ENCODE data around the gene SCN1B.
"Not testable (repeated sequence)": the region's sequence is repeated elsewhere in the genome, so short reads cannot be mapped to it uniquely, and the experiment has no call there.

Gene SCN1B

GRCh38 chr19:35009424-35010415 is 20.6 kb upstream of the SCN1B start:
- Mint-ChIP-seq H3K27ac (peak overlapping the region; percentile 13), H3K9me3 (no peaks in the 10 kb centered on the region), H3K4me1 (peaks cover 57% of the 10 kb centered on the region), H3K4me3 (no peak overlapping the region), H3K36me3 (peaks cover 66% of the 10 kb centered on the region), H3K27me3 (no peaks in the 10 kb centered on the region)
- no peak for ATAC-seq

GRCh38 chr19:35011091-35011689 is 19.1 kb upstream of the SCN1B start:
- Mint-ChIP-seq H3K9me3 (no peaks in the 10 kb centered on the region), H3K27me3 (no peaks in the 10 kb centered on the region), H3K4me3 (no peak overlapping the region), H3K36me3 (peaks cover 66% of the 10 kb centered on the region), H3K27ac (no peak overlapping the region), H3K4me1 (peaks cover 57% of the 10 kb centered on the region)
- ATAC-seq = no peak

GRCh38 chr19:35011737-35012682 is 18.3 kb upstream of the SCN1B start:
- H3K27me3 Mint-ChIP-seq = no peaks in the 10 kb centered on the region
- H3K36me3 Mint-ChIP-seq = peaks cover 59% of the 10 kb centered on the region
- H3K9me3 Mint-ChIP-seq = no peaks in the 10 kb centered on the region
- H3K27ac Mint-ChIP-seq = peak overlapping the region; percentile 73
- peaks cover 51% of the 10 kb centered on the region for H3K4me1 Mint-ChIP-seq
- no peak overlapping the region for H3K4me3 Mint-ChIP-seq
- ATAC-seq = no peak

DNA sequence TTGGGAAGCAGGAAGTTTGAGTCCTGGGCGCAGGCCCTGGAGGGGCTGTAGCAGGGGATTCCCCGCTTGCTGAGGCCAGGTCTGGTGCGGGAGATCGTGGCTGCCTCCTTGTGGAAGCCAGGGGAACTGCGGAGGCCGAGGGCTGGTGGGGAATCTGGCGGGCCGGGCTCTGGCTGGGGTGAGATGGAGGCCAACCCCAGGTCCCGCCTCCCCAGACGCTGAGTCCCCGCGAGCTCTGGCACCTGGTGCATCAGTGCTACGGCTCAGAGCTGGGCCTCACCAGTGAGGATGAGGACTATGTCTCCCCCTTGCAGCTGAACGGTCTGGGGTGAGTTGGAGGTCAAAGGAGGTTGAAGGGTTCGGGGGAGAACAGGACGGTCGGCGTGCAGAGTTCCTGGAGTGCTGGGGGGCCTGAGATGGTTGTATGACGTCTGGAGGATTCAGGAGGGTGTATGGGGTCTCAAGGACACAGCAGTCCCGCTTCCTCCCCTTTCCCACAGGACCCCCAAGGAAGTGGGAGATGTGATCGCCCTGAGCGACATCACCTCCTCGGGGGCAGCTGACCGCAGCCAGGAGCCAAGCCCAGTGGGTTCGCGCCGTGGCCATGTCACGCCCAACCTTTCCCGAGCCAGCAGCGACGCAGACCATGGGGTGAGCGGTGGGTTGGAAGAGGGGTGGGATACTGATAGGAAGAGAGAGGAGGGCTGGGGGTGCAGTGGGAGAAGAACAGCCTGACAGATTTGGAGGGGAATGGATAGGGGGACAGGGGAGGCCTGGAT is 17.0 kb upstream of the SCN1B start:
- no peaks in the 10 kb centered on the region for H3K27me3 Mint-ChIP-seq
- H3K4me1 Mint-ChIP-seq = peaks cover 56% of the 10 kb centered on the region
- peak overlapping the region; percentile 73 for H3K27ac Mint-ChIP-seq
- ATAC-seq = peak; percentile 76
- H3K36me3 Mint-ChIP-seq = peaks cover 69% of the 10 kb centered on the region
- H3K9me3 Mint-ChIP-seq = no peaks in the 10 kb centered on the region
- H3K4me3 Mint-ChIP-seq = peak overlapping the region; percentile 38

DNA sequence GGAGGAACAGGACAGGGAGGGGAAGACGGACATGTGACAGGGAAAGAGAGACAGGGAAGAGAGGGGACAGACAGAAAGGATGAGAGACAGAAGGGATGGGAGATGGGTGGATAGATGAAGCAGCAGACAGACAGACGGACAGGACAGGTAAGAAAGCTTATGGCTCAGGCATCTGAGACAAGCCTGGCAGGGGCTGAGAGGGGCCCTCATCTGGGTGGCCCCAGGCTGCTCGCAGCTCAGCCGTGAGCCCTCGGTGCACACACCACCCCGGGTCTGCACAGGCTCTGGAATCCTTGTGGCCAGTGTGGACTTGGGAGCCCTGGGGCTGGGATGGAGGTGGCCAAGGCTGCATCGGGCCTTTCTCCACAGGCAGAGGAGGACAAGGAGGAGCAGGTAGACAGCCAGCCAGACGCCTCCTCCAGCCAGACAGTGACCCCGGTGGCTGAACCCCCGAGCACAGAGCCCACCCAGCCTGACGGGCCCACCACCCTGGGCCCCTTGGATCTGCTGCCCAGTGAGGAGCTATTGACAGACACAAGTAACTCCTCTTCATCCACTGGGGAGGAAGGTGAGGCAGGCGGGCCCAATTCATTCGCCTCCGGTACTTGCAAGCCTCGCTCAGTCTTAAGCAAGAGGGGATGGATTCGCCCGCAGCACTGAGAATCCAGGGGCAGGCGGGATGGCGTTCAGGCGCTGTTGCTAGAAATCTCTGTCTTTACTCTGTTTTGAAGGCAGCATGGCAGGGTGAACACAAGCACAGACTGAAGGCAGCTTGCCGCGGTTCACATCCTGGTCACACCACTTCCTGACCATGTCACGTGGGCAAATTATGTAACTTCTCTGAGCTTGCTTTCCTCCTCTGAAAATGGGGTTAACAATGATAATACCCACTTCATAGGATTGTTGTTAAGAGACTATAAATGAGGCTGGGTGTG is 16.2 kb upstream of the SCN1B start:
- Mint-ChIP-seq H3K27ac (peak overlapping the region; percentile 73), H3K4me3 (peak overlapping the region; percentile 46), H3K27me3 (no peaks in the 10 kb centered on the region), H3K9me3 (no peaks in the 10 kb centered on the region), H3K4me1 (peaks cover 56% of the 10 kb centered on the region), H3K36me3 (peaks cover 78% of the 10 kb centered on the region)
- no peak for ATAC-seq

DNA sequence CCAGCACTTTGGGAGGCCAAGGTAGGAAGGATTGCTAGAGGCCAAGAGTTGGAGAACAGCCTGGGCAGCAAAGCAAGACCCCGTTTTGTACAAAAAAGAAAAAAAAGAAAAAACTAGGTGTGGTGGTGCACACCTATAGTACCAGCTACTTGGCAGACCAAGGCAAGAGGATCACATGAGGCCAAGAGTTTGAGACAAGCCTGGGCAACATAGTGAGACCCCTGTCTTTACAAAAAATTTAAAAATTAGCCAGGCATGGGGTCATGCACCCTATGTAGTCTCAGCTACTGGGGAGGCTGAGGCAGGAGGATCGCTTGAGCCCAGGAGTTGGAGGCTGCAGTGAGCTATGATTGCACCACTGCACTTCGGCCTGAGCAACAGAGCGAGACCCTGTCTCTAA is 15.5 kb upstream of the SCN1B start:
- not testable (repeated sequence) for H3K9me3 Mint-ChIP-seq, ATAC-seq, H3K27me3 Mint-ChIP-seq, H3K4me3 Mint-ChIP-seq
- peaks cover 56% of the 10 kb centered on the region for H3K4me1 Mint-ChIP-seq
- H3K27ac Mint-ChIP-seq = peak overlapping the region; percentile 73
- peaks cover 83% of the 10 kb centered on the region for H3K36me3 Mint-ChIP-seq

DNA sequence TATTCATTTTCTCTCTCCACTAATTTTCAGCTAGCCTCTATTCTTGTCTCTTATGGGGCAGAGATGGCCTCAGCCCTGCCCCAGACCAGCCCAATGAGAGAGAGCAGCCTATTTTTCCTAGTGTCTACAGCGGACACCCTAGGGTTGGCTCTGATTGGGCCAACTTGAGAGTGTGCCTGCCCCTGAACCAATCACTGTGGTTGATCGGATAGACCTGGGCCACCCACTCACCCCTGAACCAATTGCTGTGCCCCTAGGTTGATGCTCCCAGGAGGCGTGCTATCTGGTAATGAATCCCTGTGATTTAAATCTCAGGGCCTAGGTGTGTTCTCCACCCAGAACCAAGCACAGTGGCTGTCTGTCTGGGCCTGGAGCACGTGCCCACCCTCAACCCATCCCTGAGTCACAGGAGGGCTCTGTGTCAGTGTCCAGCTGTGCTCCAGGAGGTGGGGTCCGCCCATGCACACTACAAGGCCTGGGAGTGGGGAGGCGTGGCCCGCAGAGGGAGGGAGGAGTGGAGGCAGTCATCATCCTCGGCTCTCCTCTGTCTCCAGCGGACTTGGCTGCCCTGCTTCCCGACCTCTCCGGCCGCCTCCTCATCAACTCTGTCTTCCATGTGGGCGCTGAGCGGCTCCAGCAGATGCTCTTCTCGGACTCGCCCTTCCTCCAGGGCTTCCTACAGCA is 14.9 kb upstream of the SCN1B start:
- ATAC-seq = no peak
- Mint-ChIP-seq H3K4me3 (no peak overlapping the region), H3K36me3 (peaks cover 83% of the 10 kb centered on the region), H3K27ac (no peak overlapping the region), H3K27me3 (no peaks in the 10 kb centered on the region), H3K4me1 (peaks cover 53% of the 10 kb centered on the region), H3K9me3 (no peaks in the 10 kb centered on the region)

GRCh38 chr19:35015954-35016351 is 14.3 kb upstream of the SCN1B start:
- H3K9me3 Mint-ChIP-seq = no peaks in the 10 kb centered on the region
- no peak overlapping the region for H3K4me3 Mint-ChIP-seq
- no peak for ATAC-seq
- no peak overlapping the region for H3K27ac Mint-ChIP-seq
- no peaks in the 10 kb centered on the region for H3K27me3 Mint-ChIP-seq
- H3K36me3 Mint-ChIP-seq = peaks cover 84% of the 10 kb centered on the region
- H3K4me1 Mint-ChIP-seq = peaks cover 50% of the 10 kb centered on the region

DNA sequence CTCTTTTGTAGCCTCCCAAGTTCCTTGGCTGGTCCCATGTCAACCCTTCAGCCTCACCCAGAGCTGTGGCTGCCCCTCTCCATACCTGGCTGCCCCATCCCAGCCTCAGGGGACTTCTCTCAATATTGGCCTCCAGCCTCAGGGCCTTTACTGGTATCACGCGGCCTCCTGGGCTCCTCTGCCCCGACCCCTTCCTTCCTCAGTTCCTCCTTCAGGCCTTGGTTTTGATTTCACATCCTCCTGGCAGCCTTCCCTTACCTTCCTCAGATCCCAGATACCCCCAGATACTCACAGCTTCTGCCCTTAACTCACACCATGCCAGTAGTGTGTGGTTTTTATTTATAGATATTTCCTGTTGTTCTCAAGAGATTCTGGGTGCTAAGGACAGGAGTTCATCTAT is 12.8 kb upstream of the SCN1B start:
- ATAC-seq = no peak
- H3K27me3 Mint-ChIP-seq = no peaks in the 10 kb centered on the region
- peaks cover 83% of the 10 kb centered on the region for H3K36me3 Mint-ChIP-seq
- H3K4me3 Mint-ChIP-seq = no peak overlapping the region
- peaks cover 38% of the 10 kb centered on the region for H3K4me1 Mint-ChIP-seq
- H3K9me3 Mint-ChIP-seq = no peaks in the 10 kb centered on the region
- peak overlapping the region; percentile 11 for H3K27ac Mint-ChIP-seq

DNA sequence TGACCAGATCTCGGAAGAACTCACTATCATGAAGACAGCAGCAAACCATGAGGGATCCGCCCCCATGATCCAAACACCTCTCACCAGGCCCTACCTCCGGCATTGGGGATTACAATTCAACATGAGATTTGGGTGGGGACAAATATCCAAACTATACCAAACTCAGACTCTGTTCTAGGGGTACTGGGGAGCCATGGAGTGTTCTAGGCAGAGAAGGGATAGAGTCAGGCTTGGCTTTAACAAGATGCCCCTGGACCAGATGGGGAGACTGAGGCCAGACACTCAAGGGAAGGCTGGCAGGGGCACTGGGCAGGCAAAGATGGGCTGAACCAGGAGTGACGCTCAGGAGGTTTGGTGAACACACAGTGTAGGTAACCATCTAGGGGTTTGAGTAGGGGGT is 11.9 kb upstream of the SCN1B start:
- Mint-ChIP-seq H3K9me3 (no peaks in the 10 kb centered on the region), H3K4me1 (peaks cover 30% of the 10 kb centered on the region), H3K27me3 (no peaks in the 10 kb centered on the region), H3K36me3 (peaks cover 83% of the 10 kb centered on the region), H3K27ac (no peak overlapping the region), H3K4me3 (no peak overlapping the region)
- no peak for ATAC-seq

- ATAC-seq = no peak
- Mint-ChIP-seq H3K27ac (no peak overlapping the region), H3K36me3 (peaks cover 83% of the 10 kb centered on the region), H3K4me1 (peaks cover 22% of the 10 kb centered on the region), H3K9me3 (no peaks in the 10 kb centered on the region), H3K27me3 (no peaks in the 10 kb centered on the region), H3K4me3 (no peak overlapping the region)
Measured at GRCh38 chr19:35019144-35019543, 11.1 kb upstream of the SCN1B start.

- Mint-ChIP-seq H3K27me3 (no peaks in the 10 kb centered on the region), H3K27ac (peak overlapping the region; percentile 61), H3K4me1 (peaks cover 8% of the 10 kb centered on the region), H3K9me3 (no peaks in the 10 kb centered on the region), H3K4me3 (no peak overlapping the region), H3K36me3 (peaks cover 76% of the 10 kb centered on the region)
- ATAC-seq = no peak
Measured at GRCh38 chr19:35021016-35021415, 9.3 kb upstream of the SCN1B start.

DNA sequence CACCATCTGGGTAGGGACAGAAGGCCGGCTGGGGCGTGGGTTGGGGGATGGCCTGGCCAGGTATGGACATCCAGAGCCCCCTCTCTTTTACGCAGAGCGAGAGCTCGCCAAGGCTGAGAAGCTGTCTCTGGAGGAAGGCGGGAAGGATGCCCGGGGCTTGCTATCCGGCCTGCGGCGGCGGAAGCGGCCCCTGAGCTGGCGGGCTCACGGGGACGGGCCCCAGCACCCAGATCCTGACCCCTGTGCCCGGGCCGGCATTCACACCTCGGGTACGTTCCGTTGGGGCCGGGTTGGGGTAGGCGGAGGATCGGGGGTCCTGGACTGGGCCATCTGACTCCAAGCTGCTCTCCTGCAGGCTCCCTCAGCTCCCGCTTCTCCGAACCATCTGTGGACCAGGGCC is 8.7 kb upstream of the SCN1B start:
- ATAC-seq = no peak
- Mint-ChIP-seq H3K9me3 (no peaks in the 10 kb centered on the region), H3K27me3 (no peaks in the 10 kb centered on the region), H3K36me3 (peaks cover 80% of the 10 kb centered on the region), H3K27ac (no peak overlapping the region), H3K4me3 (no peak overlapping the region), H3K4me1 (peaks cover 8% of the 10 kb centered on the region)
